ENCODE results near the gene PLCB2.

PLCB2 gene

GRCh38 chr15:40307421-40308211, at the start of gene PLCB2:
PLCB2 (minus strand) TSS chr15:40307935; CDS start chr15:40307672, 263 bp downstream.
- DNase-seq, result no peak

DNA sequence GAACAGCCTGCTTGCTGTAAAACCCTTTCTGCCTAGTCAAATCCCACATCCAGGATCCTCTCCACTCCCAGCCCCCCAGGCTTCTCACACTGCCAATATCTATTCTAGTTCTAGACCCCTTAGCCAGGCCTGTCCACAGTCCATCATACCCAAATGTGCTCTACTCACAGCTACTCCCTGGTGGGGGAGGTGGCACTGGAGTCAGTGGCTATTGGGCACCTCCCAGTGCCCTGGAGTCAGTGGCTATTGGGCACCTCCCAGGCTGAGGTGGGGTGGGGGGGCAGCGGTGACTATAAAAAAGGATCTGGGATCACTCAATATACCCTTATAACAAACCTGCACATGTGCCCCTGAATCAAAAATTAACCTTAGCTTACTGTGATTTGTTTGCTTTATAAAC, 49.5 kb upstream of the PLCB2 start:
- DNase-seq, result no peak

DNA sequence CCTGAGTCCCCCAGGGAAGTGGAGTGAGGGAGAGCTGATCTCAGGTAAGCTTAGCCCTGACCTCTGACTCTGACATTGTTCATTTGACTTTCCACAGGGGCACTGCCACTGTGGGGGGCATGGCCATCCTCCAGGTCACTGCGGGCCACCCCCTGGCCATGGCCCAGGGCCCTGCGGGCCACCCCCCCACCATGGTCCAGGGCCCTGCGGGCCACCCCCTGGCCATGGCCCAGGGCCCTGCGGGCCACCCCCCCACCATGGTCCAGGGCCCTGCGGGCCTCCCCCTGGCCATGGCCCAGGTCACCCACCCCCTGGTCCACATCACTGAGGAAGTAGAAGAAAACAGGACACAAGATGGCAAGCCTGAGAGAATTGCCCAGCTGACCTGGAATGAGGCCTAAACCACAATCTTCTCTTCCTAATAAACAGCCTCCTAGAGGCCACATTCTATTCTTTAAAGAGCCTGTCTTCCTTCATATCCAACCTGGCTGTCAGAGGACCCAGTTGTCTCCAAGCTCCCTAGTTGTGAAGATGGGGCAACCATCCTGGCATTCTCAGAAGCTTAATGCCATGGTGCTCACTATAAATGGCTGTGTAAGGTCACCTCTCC, 48.3 kb upstream of the PLCB2 start:
- DNase-seq, result no peak

DNA sequence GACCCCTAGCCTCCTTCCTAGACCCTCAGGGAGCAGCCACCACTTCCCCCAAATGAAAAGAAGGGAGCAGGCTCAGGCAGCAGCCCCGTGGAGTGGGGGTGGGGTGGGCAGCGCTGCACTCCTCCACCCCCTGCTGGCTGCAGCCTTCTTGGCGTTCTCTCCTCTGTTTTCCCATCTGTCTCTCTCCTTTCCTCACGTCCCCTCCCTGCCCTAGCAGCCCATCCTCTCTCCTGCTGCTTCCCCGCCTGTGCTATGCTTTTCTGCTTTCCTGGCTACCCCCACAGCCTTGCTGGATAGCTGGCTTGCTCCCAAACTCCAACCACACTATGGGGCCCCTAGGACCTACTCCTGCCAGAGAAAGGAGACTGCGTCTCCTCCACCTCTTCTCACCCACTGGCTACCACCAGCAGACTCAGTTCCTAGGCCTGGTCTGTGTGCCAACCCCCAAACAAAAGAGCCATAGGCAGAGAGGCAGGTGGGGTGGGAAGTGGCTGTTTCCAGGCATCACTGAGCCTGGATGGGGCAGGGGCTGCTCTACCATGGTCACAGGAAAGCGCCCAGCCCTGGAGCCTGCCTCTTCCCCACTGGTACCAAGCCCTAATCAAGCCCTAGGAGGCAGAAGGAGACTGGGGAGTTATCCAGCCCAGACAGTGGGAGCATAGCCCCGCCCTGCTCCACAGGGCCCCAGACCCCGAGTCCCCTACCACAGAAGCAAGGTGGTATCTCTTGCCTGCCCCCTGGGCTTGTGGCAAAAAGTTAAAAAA, 46.9 kb upstream of the PLCB2 start:
- DNase-seq, result peak; percentile 29

GRCh38 chr15:40353697-40354096, 46.0 kb upstream of the PLCB2 start:
- DNase-seq, result no peak

DNA sequence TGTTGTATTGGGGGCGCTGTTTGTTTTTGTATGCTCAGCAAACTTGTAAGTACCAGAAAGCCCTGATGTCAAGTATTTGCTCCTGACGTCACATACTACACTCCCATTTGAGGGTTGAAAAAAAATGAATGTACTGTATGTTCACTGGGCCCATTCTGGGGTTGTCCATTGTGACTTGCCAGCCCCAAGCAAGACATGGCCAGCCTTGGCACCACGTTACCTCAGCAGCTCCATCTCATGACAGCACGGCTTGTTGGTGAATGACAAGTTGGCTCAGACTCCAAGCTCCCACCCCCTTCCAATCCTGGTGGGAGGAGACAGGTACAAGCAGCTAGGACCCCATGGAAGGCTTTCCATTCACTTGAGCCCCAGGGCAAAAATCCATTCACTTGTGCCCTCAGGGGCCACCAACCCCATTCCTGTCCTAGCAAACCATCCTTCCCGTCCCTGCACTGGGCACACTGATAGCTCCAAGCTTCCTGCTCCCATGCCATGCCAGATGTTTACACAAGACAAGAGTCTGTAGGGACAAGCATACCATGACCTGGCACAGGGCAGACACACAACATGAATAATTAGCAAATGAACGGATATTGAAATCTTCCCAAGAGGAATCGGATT, 44.7 kb upstream of the PLCB2 start:
- no peak for DNase-seq

DNA sequence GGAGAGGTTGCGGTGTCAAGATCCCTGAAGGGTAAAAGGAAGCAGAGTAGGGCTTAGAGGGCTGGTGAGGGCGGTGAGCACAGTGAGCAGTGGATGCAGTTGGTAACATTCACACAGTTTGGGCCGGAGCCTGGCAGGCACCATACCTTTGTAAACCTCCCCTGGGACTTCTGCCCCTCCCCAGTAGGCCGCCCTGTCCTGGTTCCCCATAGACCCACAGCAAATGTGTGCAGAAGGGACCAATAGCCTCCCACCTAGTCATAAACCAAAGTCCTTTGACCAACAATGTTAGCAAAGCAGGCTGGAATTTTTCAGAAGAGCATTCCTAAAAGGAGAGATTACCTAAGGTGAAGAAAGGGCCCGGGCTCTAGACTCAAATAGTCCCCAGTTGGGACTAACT, 41.4 kb upstream of the PLCB2 start:
- no peak for DNase-seq

- no peak for DNase-seq
Measured at GRCh38 chr15:40348474-40348870, 40.7 kb upstream of the PLCB2 start.

DNA sequence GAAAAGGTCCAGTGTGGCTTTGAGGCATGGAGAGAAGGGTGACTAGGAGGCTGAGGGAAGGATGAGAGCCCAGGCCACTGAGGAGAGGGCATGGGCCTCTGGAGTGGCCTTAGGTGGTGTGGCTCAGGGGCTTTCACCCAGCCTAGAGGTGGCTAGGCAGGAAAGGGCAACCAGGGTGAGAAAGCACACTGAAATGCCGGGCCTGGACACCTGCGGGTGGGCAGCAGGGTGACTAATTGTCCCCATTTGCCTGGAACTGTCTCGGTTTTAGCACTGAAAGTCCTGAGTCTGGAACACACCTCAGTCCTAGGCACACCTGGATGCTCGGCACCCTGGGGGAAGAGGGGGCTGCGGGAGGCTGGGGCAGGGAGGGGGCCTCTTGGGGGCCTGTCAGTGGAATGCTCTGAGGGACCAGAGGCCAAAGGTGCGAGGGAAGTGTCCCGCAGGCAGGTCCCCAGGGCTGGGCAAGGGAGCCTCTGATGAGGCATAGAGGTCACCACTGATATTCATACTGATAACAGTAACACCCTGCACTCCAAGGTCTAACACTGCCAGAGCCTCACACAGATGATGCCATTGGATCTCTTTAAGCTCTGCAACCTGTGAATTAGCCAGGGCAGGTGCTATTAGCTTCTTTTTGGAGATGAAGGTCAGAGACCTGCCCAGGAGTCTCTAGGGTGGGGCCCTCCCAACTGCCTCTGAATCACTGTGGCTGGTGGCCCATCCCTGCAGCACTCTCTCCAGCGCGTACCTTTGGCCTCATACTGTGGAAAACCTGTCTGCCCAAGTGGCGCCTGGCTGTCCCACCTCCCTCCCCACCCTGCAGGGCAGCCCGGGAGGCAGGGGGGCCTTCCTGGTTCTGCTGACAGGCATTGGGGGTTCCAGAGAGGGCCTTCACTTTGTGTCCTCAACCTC, 40.1 kb upstream of the PLCB2 start:
- DNase-seq, result no peak

DNA sequence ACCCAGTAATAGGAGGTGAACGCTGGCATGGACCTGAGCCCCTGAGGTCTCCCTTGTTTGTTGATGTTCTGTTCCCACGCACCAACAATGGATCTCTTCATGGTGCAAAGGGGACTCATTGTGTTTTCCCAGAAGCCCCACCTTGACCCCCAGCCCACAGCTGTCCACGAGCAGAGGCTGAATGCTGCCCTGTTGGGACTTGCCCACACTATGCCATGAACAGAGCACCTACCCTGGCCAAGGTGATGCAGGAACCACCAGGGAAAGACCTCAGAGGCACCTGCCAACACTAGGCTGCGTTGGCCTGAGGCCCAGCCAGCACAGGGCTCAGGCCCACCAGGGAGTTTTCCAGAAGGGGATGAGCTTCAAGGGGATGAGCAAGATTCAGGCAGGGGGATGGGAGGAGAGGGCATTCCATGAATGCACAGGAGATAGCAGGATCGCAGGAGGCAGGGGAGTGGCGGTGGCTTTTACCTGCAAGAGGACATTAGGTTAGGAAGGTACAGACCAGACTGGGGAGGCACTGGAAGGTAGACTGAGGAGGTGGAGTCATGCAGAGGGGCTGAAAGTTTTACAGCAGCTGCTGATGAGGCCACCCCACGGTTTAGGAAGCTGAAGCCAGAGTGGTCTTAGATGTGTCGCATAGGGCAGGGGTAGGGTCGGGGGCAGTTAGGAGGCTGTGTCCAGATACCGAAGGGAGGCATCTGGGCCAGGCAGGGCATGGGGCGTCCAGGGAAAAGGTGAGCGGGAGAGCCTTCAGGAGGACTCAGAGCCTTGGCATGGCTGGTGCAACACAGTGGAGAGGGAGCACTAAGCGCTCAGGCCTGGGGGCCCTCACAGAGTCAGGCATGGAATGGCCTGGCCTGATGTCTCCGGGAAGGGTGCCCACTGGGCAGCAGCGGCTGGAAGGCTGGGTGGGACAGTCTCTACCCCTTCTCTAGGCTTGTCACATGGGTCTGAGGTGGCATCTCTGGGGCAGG, 39.1 kb upstream of the PLCB2 start:
- DNase-seq, result no peak

GRCh38 chr15:40345867-40346578, 38.3 kb upstream of the PLCB2 start:
- DNase-seq, result no peak

GRCh38 chr15:40345225-40345866, 37.6 kb upstream of the PLCB2 start:
- DNase-seq, result no peak

- peak; percentile 10 for DNase-seq
Measured at GRCh38 chr15:40344631-40345120, 36.9 kb upstream of the PLCB2 start.

DNA sequence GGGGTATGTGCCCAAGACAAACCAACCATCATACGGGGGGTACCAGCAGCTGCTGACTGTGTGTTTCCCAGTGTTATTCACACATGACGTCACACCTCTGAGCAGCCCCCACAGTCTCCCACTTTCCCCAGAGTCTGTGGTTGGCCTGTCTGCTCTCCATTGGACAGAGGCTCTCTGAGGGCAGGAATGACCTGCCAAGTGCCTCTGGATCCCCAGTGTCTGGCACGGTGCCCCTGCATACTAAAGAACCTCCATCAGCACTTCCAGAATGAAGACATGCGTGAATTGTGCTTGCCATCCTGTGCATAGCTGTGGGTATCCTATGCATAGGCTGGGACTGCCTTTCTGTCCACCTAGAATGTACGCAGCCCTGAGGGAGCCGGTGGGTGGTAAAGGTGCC, 36.5 kb upstream of the PLCB2 start:
- DNase-seq, result no peak

GRCh38 chr15:40343512-40343911, 35.8 kb upstream of the PLCB2 start:
- DNase-seq, result no peak

GRCh38 chr15:40342416-40343320, 34.9 kb upstream of the PLCB2 start:
- DNase-seq, result no peak

DNA sequence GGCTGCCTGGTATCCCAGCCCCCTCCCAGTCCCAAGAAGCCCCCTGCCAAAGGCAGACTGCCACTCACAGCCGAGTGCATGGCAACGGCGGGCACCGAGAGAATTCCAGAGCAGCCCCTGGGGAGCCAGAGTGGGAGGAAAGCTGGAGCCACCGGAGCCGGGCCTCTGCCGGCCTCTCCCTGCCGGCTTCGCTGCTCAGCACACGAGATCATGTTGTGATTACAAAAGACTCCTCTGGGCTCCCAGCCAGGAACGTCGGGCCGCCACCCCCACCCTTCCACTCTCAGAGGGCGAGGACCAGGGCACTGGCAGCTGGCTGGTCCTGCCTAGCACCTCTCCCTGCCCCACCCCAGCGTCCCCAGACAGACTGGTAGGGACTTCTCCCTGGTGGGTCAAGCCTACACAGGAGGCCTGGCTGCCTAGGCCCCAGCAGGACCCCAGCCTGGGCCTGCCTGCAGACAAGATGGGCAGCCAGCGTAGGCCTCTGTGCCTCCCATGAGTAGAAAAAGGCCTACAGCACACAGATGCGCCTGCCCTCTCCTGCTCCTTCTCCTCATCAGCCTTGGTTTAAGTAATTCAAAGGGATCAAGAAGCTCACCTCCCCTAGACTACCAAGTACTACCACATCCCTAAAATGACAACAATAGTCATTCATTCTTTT, 33.1 kb upstream of the PLCB2 start, which contains the start of gene CCDC9B:
Gene CCDC9B, minus strand, starts transcription at position 200 of the 661 bp plus-strand sequence. Its CDS starts 120 bp downstream, at position 80.
- peak; percentile 68 for DNase-seq
